Caco-2 (cell line): ENCODE measurements around the gene HS3ST1. TPM values are rescaled to one million over a fixed set of nuclear protein-coding genes. Genes with fewer than 3 reads are reported as not detected.

Source experiments
- BruUV-seq: library from RNA; stranded (reverse); fragments of 400-500 nt; replicated peaks from 2 replicates; lab custom pipeline; 2021; lab: Mats Ljungman, UMichigan
- CTCF ChIA-PET: fragments of 300-600 bp; sonication (Branson Sonifier 250); formaldehyde crosslinking; loops from one replicate; lab custom pipeline; 2022; ENCODE audit warnings: antibody characterized with exemption; lab: Charles Lee
- POLR2A ChIA-PET: fragments of 300-600 bp; sonication (Branson Sonifier 250); formaldehyde crosslinking; loops from one replicate; lab custom pipeline; 2022; ENCODE audit warnings: antibody characterized with exemption; lab: Charles Lee
- DNase-seq, 2 experiments: peaks; one replicate each; pipeline versions ENCODE4 v3.0.0 to v3.0.0-alpha.2; 2020 to 2022
- H3K27me3 ChIP-seq: replicated peaks from 2 replicates; pipeline ENCODE4 v1.6.0; 2011; ENCODE audit warnings: low read length; ENCODE audit not compliant: control insufficient read depth, insufficient read depth
- H3K36me3 ChIP-seq: 2 replicates; pipeline ENCODE4 v1.5.1; 2011; ENCODE audit warnings: low read length; ENCODE audit not compliant: control insufficient read depth, insufficient read depth
- H3K4me1 ChIP-seq: fragments of 250-450 bp; sonication (Bioruptor Pico); 2 replicates; pipeline ENCODE4 v1.5.1; 2020; ENCODE audit warnings: mild to moderate bottlenecking
- H3K4me3 ChIP-seq: 2 replicates; pipeline ENCODE4 v1.5.1; 2011; ENCODE audit warnings: low read depth, mild to moderate bottlenecking, control low read depth, low read length
- H3K9me3 ChIP-seq: fragments of 250-450 bp; sonication (Bioruptor Pico); 2 replicates; pipeline ENCODE4 v1.5.1; 2020; ENCODE audit warnings: mild to moderate bottlenecking, moderate library complexity
- H3K27ac Mint-ChIP-seq: one replicate; pipeline ENCODE4 v1.8.0; 2022; ENCODE audit warnings: mixed read lengths; ENCODE audit not compliant: unreplicated experiment
- H3K27me3 Mint-ChIP-seq: one replicate; pipeline ENCODE4 v1.8.0; 2022; ENCODE audit warnings: mixed read lengths; ENCODE audit not compliant: insufficient read depth, unreplicated experiment
- H3K36me3 Mint-ChIP-seq: one replicate; pipeline ENCODE4 v1.8.0; 2022; ENCODE audit warnings: mild to moderate bottlenecking, mixed read lengths; ENCODE audit not compliant: insufficient read depth, unreplicated experiment
- H3K4me1 Mint-ChIP-seq: one replicate; pipeline ENCODE4 v1.8.0; 2022; ENCODE audit warnings: low read depth, mixed read lengths; ENCODE audit not compliant: unreplicated experiment
- H3K4me3 Mint-ChIP-seq: one replicate; pipeline ENCODE4 v1.8.0; 2022; ENCODE audit warnings: mild to moderate bottlenecking, moderate library complexity, mixed read lengths; ENCODE audit not compliant: unreplicated experiment
- H3K9me3 Mint-ChIP-seq: one replicate; pipeline ENCODE4 v1.8.0; 2022; ENCODE audit warnings: mixed read lengths; ENCODE audit not compliant: unreplicated experiment
- intact Hi-C: fragments of 100-400 bp; cut with micrococcal nuclease; formaldehyde crosslinking; loops from one replicate; pipeline ENCODE4 v1.10.0; 2022; ENCODE audit not compliant: unreplicated experiment
- total RNA-seq: library from RNA; stranded (reverse); gene quantifications from 2 replicates; pipeline ENCODE4 v1.2.3, GENCODE V29; 2022
- TF ChIP-seq, protein P1 (sequence below), 2 experiments: fragments of 200-600 bp in 1 of 2; IDR thresholded peaks; 1 replicate in 1 of 2; 2 replicates in 1 of 2; pipeline versions ENCODE4 v1.5.1 to v1.8.0; 2011 to 2022; ENCODE audit warnings: antibody characterized with exemption in 1 of 2, control low read depth in 1 of 2, inconsistent platforms in 1 of 2, low read depth in 1 of 2, low read length in 1 of 2, mild to moderate bottlenecking in 1 of 2, moderate library complexity in 1 of 2; ENCODE audit not compliant: insufficient read depth in 1 of 2, severe bottlenecking in 1 of 2, unreplicated experiment in 1 of 2

HS3ST1 gene
- total RNA-seq, 1 experiment from 2014 or later = 4.2 TPM

DNA sequence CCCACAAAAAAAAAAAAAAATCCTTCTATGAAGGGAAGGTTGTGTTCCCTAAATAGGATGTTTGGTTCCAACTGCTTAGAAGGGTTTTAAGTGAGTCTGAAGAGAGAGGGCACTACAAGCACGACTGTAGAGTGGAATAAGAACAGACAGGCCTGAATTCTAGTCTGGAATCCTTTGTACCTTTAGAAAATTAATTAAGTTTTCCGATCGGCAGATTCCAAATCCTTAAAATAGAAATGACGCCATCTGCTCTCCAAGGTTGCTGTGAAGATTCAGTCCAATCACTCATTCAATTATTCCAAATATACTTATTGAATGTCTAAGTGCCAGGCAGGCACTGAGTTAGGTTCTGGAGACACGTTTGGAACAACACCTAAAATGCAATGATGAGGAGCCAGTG, 3.8 kb downstream of the HS3ST1 start:
- no peaks in the 10 kb centered on the region for H3K9me3 ChIP-seq
- H3K27me3 ChIP-seq = no peaks in the 10 kb centered on the region
- Mint-ChIP-seq H3K27ac (no peak overlapping the region), H3K4me3 (no peak overlapping the region), H3K4me1 (peaks cover 16% of the 10 kb centered on the region), H3K27me3 (no peaks in the 10 kb centered on the region), H3K9me3 (no peaks in the 10 kb centered on the region), H3K36me3 (peaks cover 12% of the 10 kb centered on the region)
- no TSS peak for BruUV-seq
- TF ChIP-seq, protein P1, sequence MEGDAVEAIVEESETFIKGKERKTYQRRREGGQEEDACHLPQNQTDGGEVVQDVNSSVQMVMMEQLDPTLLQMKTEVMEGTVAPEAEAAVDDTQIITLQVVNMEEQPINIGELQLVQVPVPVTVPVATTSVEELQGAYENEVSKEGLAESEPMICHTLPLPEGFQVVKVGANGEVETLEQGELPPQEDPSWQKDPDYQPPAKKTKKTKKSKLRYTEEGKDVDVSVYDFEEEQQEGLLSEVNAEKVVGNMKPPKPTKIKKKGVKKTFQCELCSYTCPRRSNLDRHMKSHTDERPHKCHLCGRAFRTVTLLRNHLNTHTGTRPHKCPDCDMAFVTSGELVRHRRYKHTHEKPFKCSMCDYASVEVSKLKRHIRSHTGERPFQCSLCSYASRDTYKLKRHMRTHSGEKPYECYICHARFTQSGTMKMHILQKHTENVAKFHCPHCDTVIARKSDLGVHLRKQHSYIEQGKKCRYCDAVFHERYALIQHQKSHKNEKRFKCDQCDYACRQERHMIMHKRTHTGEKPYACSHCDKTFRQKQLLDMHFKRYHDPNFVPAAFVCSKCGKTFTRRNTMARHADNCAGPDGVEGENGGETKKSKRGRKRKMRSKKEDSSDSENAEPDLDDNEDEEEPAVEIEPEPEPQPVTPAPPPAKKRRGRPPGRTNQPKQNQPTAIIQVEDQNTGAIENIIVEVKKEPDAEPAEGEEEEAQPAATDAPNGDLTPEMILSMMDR (IDR thresholded peaks at IDR 0.05; ENCODE audit: insufficient read depth in 1 of 2, low read depth in 1 of 2, low read length in 1 of 2, severe bottlenecking in 1 of 2, unreplicated experiment in 1 of 2) = no peak
- intact Hi-C loops = loop anchor here (1.0 to 10.0 kb wide), 8 partner anchors 210 to 870 kb away; no protein-coding TSS in a partner anchor
- POLR2A ChIA-PET = no interaction called here
- no peaks in the 10 kb centered on the region for H3K36me3 ChIP-seq
- H3K4me3 ChIP-seq = no peak overlapping the region
- no peaks in the 10 kb centered on the region for H3K4me1 ChIP-seq
- no peak for DNase-seq
- CTCF ChIA-PET = no interaction called here

DNA sequence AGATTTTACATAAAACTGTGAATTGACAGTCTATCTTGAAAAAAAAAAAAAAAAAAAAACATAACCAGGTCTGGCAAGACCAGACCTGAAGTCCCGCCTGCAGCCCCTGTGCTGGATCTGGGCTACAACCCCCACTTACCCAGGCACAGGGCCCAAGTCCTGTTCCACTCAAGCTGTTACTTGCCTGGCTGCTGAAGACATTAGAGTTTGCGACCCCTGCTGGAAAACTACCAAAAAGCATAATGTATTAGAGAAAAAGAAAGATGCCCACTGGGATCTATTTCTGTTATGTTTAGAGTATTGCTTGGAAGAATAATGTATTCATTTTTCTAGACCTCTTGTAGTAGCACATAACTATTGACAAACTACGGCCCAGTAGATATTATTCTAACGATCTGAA, 4.7 kb downstream of the HS3ST1 start:
- peaks cover 12% of the 10 kb centered on the region for H3K36me3 Mint-ChIP-seq
- H3K4me3 Mint-ChIP-seq = no peak overlapping the region
- TF ChIP-seq, protein P1 (IDR thresholded peaks at IDR 0.05; ENCODE audit: insufficient read depth in 1 of 2, low read depth in 1 of 2, low read length in 1 of 2, severe bottlenecking in 1 of 2, unreplicated experiment in 1 of 2) = peak; percentile 13 to 29
- ChIA-PET CTCF (interaction anchor here (0.7 kb wide), 2 partner anchors 223 to 871 kb away, joined by 3 to 11 read pairs; no protein-coding TSS in a partner anchor), POLR2A (no interaction called here)
- no peaks in the 10 kb centered on the region for H3K9me3 ChIP-seq
- no peaks in the 10 kb centered on the region for H3K4me1 ChIP-seq
- peaks cover 19% of the 10 kb centered on the region for H3K4me1 Mint-ChIP-seq
- H3K27me3 ChIP-seq = no peaks in the 10 kb centered on the region
- H3K9me3 Mint-ChIP-seq = no peaks in the 10 kb centered on the region
- DNase-seq = peak in 1 of 2 experiments; percentile 29
- no peak overlapping the region for H3K27ac Mint-ChIP-seq
- no peak overlapping the region for H3K4me3 ChIP-seq
- no peaks in the 10 kb centered on the region for H3K36me3 ChIP-seq
- BruUV-seq = no TSS peak
- H3K27me3 Mint-ChIP-seq = no peaks in the 10 kb centered on the region
- intact Hi-C loops = loop anchor here (1.0 to 10.0 kb wide), 6 partner anchors 209 to 869 kb away; no protein-coding TSS in a partner anchor

DNA sequence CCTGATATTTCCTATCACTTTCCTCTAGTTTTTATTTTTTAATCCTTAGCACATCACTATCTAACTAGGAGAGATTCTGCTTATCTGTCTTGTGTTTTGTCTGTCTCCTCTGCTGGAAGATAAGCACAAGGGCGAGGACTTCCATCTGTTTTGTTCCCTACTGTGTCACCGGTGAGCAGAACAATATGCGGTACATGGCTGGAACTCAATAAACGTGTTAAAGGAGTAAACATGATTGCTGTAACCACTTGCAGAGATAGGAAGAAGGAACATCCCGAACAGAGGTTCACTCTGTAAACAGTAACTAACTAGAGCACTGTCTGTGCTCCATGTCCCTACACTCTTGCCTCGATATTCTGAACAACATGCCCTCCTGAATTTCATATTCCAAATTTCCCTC, 5.2 kb downstream of the HS3ST1 start:
- ChIA-PET POLR2A (no interaction called here), CTCF (interaction anchor here (0.7 kb wide), 1 partner anchor 224 kb away, joined by 3 read pairs; no protein-coding TSS in a partner anchor)
- Histone ChIP-seq H3K27me3 (no peaks in the 10 kb centered on the region), H3K4me1 (no peaks in the 10 kb centered on the region), H3K4me3 (no peak overlapping the region), H3K36me3 (no peaks in the 10 kb centered on the region), H3K9me3 (no peaks in the 10 kb centered on the region)
- Mint-ChIP-seq H3K4me1 (peaks cover 23% of the 10 kb centered on the region), H3K4me3 (no peak overlapping the region), H3K27me3 (no peaks in the 10 kb centered on the region), H3K9me3 (no peaks in the 10 kb centered on the region), H3K36me3 (peaks cover 8% of the 10 kb centered on the region), H3K27ac (no peak overlapping the region)
- DNase-seq = no peak
- intact Hi-C loops = loop anchor here (10.0 kb wide), 5 partner anchors 209 to 869 kb away; no protein-coding TSS in a partner anchor
- TF ChIP-seq, protein P1 (IDR thresholded peaks at IDR 0.05; ENCODE audit: insufficient read depth in 1 of 2, low read depth in 1 of 2, low read length in 1 of 2, severe bottlenecking in 1 of 2, unreplicated experiment in 1 of 2) = no peak
- BruUV-seq = no TSS peak
